Measurements from ENCODE around the gene ST3GAL4. TPM values are rescaled to one million over a fixed set of nuclear protein-coding genes. Genes with fewer than 3 reads are reported as not detected.
A peak's percentile ranks its signal among the peaks of the same experiment; 100 is the strongest.
"Not testable (repeated sequence)": the region's sequence is repeated elsewhere in the genome, so short reads cannot be mapped to it uniquely, and the experiment has no call there.

The ST3GAL4 gene
- total RNA-seq: 10 to 100 TPM; 42.1 to 56.2 (median 47.2) TPM

- no peaks in the 10 kb centered on the region for H3K9me3 ChIP-seq
Observed at GRCh38 chr11:126355324-126355925, at the start of gene ST3GAL4. TSS of gene ST3GAL4 (plus strand) at chr11:126355686. CDS start at chr11:126406156, 50,470 bp downstream.

GRCh38 chr11:126305699-126306098, 49.8 kb upstream of the ST3GAL4 start:
- no peak for ATAC-seq
- 84% methylated on average over 4 of the region's 4 CpGs; no CpG with 5 or more reads in 1 of the 2 donors for WGBS, 2 donors (ENCODE audit: low coverage in 1 of 2)

More at GRCh38 chr11:126355324-126355925, at the start of gene ST3GAL4:
- TF ChIP-seq CTCF (IDR thresholded peaks at IDR 0.05): peak in 1 of 4 experiments; percentile 7
- TF ChIP-seq POLR2A (IDR thresholded peaks at IDR 0.05): peak; percentile 36 to 53
- TF ChIP-seq POLR2AphosphoS5 (IDR thresholded peaks at IDR 0.05): no peak
- ATAC-seq: peak; percentile 80
- Histone ChIP-seq H3K27ac (peak within 1 kb of the TSS; percentile 25 to 92 (median 88)), H3K27me3 (no peaks in the 10 kb centered on the region), H3K36me3 (no peaks in the 10 kb centered on the region), H3K4me1 (peaks cover 0 to 95% (median 40%) of the 10 kb centered on the region in 3 donors), H3K4me3 (peak within 1 kb of the TSS; percentile 60 to 72)
- WGBS, 2 donors (ENCODE audit: low coverage in 1 of 2): no CpG with 5 or more reads among the region's 71 CpGs

GRCh38 chr11:126307706-126308105, 47.8 kb upstream of the ST3GAL4 start:
- H3K4me1 ChIP-seq: peaks cover 0 to 51% (median 13%) of the 10 kb centered on the region in 3 donors
- no peaks in the 10 kb centered on the region for H3K27me3 ChIP-seq
- WGBS, 2 donors (ENCODE audit: low coverage in 1 of 2): 17 to 23% methylated on average over 5 of the region's 5 CpGs
- TF ChIP-seq POLR2AphosphoS5 (IDR thresholded peaks at IDR 0.05) (no peak), CTCF (IDR thresholded peaks at IDR 0.05) (peak in 3 of 4 experiments; percentile 28 to 35 (median 33))
- no peak overlapping the region for H3K4me3 ChIP-seq
- no peak overlapping the region for H3K27ac ChIP-seq
- H3K36me3 ChIP-seq: peaks cover 0 to 25% of the 10 kb centered on the region in 2 donors
- ATAC-seq: no peak
- no peaks in the 10 kb centered on the region for H3K9me3 ChIP-seq

More at GRCh38 chr11:126305699-126306098, 49.8 kb upstream of the ST3GAL4 start:
- H3K9me3 ChIP-seq: no peaks in the 10 kb centered on the region
- H3K36me3 ChIP-seq: peaks cover 0 to 25% of the 10 kb centered on the region in 2 donors
- no peak overlapping the region for H3K4me3 ChIP-seq
- no peaks in the 10 kb centered on the region for H3K27me3 ChIP-seq
- H3K27ac ChIP-seq: no peak overlapping the region
- no peak for TF ChIP-seq POLR2AphosphoS5 (IDR thresholded peaks at IDR 0.05)
- no peak for TF ChIP-seq CTCF (IDR thresholded peaks at IDR 0.05)
- TF ChIP-seq POLR2A (IDR thresholded peaks at IDR 0.05): no peak
- TF ChIP-seq EP300 (IDR thresholded peaks at IDR 0.05): no peak
- H3K4me1 ChIP-seq: peaks cover 0 to 44% (median 8%) of the 10 kb centered on the region in 3 donors

- TF ChIP-seq EP300 (IDR thresholded peaks at IDR 0.05): no peak
- TF ChIP-seq CTCF (IDR thresholded peaks at IDR 0.05): no peak
- TF ChIP-seq POLR2AphosphoS5 (IDR thresholded peaks at IDR 0.05): no peak
- no peak for TF ChIP-seq POLR2A (IDR thresholded peaks at IDR 0.05)
- 70 to 87% methylated on average over 4 of the region's 4 CpGs for WGBS, 2 donors (ENCODE audit: low coverage in 1 of 2)
- Histone ChIP-seq H3K9me3 (no peaks in the 10 kb centered on the region), H3K4me3 (no peak overlapping the region), H3K4me1 (peaks cover 0 to 45% (median 13%) of the 10 kb centered on the region in 3 donors), H3K27ac (peak overlapping the region in 1 of 4 donors; percentile 16), H3K36me3 (peaks cover 0 to 30% of the 10 kb centered on the region in 2 donors), H3K27me3 (no peaks in the 10 kb centered on the region)
- no peak for ATAC-seq
Observed at GRCh38 chr11:126308271-126308671, 47.2 kb upstream of the ST3GAL4 start.

- Histone ChIP-seq H3K27ac (peak overlapping the region in 1 of 4 donors; percentile 16), H3K36me3 (peaks cover 0 to 31% of the 10 kb centered on the region in 2 donors), H3K4me1 (peaks cover 0 to 42% (median 13%) of the 10 kb centered on the region in 3 donors)
- not testable (repeated sequence) for ATAC-seq, H3K9me3 ChIP-seq, H3K4me3 ChIP-seq, H3K27me3 ChIP-seq
- WGBS, 2 donors (ENCODE audit: low coverage in 1 of 2): 89 to 92% methylated on average over 1 to 4 of the region's 4 CpGs
Observed at GRCh38 chr11:126308771-126309170, 46.7 kb upstream of the ST3GAL4 start.
